Right ventricle myocardium superior (tissue), 1 donor: Measurements from ENCODE around the gene NDUFA1. TPM values are rescaled to one million over a fixed set of nuclear protein-coding genes. Genes with fewer than 3 reads are reported as not detected.
"Not testable (repeated sequence)": the region's sequence is repeated elsewhere in the genome, so short reads cannot be mapped to it uniquely, and the experiment has no call there.

Source experiments
- ATAC-seq: fragments of 200-7000 bp; cut with Tn5 transposase; one replicate; pipeline ENCODE4 v1.9.1; 2020; ENCODE audit warnings: mild to moderate bottlenecking; ENCODE audit not compliant: poor library complexity
- DNase-seq: peaks from one replicate; pipeline ENCODE4 v3.0.0-alpha.2; 2020
- intact Hi-C: fragments of 100-400 bp; cut with DNase I; formaldehyde crosslinking; loops from one replicate; pipeline ENCODE4 v1.11.2; 2022
- total RNA-seq: library from RNA; stranded (reverse); fragmentation: NEBNext Ultra II Directional; extraction: Animal tissue kit (Norgen Biotek cat#: 25700); gene quantifications from one replicate; pipeline ENCODE4 v1.2.1, GENCODE V29; 2021
- donor health status: DM: no; HTN: yes; CAD: no; lungs with severe emphysema.

The NDUFA1 gene
- total RNA-seq, 1 donor from 2014 or later, result 715 TPM

DNA sequence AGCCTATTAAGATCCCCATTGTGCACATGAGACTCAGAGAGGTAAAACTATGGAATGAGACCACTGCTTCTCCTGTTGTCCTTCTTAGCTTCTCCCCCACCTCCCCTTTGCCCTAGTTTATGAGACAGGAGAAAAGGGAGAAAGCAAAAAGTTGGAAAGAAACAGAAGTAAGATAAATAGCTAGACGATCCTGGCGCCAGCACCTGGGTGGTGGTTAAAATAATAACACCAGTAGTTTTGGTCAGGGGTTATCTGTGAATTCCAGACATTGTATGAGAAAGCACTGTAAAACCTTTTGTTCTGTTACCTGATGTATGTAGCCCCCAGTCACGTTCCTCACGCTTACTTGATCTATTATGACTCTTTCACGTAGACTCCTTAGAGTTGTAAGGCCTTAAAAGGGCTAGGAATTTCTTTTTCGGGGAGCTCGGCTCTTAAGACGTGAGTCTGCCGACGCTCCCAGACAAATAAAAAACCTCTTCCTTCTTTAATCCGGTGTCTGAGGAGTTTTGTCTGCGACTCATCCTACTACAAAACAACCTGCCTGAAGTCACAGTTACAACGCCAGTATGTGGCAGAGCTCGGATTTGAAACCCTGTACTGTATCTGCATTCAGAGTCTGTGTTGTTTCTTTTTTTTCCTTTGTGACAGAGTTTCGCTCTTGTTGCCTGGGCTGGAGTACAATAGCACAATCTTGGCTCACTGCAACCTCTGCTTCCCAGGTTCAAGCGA lies 20.5 kb downstream of the NDUFA1 start:
- intact Hi-C loops, result not testable (repeated sequence)

DNA sequence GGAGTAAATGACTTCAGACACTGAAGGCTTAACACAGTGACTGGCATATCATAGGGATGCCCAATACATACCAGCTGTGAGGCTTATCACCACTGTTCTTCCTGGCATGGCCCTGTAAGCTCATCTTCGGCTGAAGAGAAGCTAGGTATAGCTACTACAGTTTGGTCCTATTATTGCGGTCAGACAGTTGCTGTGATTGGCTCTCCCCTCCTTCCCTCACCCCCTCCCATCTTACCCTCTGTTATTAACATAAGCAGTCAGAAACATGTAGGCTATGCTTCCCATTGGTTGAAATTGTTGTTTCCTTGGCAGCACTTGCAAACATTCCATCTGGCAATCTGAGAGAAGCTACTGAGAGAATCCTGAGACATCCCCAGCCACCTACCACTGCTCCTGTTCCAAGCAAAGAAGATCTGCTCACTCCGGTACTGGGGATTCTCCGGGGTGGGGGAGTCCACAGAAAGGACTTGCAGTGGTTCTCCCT lies 24.3 kb downstream of the NDUFA1 start, which contains the start of gene AKAP14:
AKAP14 (plus strand) TSS at position 51 of the 484 bp plus-strand sequence. CDS start 7,331 bp downstream, outside the sequence.
- ATAC-seq (no peak), DNase-seq (no peak)
- intact Hi-C loops, result no loop called here

More for the DNA sequence above, 20.5 kb downstream of the NDUFA1 start:
- DNase-seq, ATAC-seq: not testable (repeated sequence)

- ATAC-seq (no peak), DNase-seq (no peak)
- intact Hi-C loops, result no loop called here
Observed at GRCh38 chrX:119899125-119899524, 27.5 kb downstream of the NDUFA1 start.

DNA sequence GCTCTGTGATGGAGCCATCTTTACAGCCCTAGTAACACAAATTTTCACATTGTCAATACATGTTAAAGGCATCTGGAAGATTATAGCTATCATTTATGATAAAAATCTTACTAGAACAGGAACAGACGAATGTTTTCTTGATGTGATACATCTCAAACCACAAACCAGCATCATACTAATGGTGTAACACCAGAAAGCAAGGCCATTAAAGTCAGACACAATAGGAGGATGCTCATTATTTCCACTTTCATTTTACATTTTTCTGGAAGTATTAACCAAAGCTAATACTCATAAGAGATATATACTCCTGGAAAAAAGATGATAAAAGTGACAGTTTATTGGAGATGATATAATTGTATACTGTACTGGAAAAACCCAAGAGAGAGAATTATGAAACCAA lies 29.3 kb downstream of the NDUFA1 start:
- no peak for DNase-seq
- no peak for ATAC-seq
- intact Hi-C loops, result no loop called here

DNA sequence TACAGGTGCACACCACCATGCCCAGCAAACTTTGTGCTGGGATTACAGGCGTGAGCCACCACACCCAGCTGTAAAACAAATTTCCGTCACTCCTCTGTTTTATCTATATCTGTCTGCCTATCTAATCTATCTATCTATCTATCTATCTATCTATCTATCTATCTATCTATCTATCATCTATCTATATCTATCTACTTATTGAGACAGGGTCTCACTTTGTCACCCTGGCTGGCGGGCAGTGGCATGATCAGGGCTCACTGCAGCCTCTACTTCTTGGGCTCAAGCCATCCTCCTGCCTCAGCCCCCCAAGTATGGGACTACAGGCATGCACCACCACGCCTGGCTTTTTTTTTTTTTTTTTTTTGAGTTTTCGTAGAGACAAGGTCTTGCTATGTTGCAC lies 44.7 kb downstream of the NDUFA1 start:
- no peak for ATAC-seq
- no peak for DNase-seq
- intact Hi-C loops, result no loop called here

DNA sequence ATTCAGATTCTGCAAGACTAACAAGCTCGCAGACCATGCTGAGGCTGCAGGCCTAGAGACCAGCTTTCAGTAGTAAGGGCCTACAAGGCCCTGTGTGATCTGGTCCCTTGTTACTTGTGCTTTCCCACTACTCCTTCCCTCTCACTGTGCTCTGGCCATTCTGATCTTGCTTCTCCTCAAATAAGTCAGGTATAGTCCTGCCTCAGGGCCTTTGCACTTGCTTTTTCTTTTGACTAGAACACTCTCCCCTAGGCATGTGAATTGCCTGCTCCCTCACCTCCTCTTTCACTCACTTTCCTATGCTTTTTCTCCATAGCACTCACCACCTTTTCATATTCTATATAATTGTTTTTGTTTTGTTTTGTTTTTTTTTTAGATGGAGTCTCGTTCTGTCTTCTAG lies 46.2 kb downstream of the NDUFA1 start:
- no peak for DNase-seq
- ATAC-seq, result no peak
- intact Hi-C loops, result no loop called here

DNA sequence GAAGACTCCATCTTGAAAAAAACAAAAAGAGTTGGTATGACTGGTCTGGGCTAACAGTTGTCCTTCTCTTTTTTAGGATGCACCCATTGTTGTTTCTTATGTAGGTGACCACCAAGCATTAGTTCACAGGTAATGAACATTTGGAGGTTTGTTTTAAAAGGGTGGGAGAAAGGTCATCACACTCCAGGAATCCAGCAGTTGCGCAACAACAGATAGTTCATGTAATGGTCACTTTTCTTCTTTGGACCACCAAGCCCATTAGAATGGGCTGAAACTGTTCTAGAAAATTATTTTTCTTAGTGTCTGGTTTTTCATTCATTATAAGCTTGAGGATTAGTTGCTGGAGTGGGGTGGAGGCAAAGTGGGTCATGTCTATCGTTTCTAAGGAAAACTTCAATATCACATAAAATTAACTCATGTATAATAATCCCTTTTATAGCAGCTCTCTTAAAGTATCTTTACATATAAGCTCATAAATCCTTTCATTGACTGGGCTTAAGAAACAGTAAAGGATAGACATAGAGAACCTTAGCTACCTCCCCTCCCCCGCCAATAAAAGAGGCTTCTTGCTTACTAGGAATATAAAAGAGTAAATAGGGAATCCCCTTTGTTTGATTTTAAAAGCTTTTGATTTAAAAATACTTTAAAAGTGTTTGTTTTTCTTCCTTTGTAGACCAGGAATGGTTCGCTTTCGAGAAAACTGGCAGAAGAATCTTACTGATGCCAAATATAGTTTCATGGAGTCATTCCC lies 48.4 kb downstream of the NDUFA1 start:
- ATAC-seq (no peak), DNase-seq (no peak)
- intact Hi-C loops, result no loop called here

GRCh38 chrX:119922391-119922790 lies 50.8 kb downstream of the NDUFA1 start:
- ATAC-seq, DNase-seq, intact Hi-C loops: not testable (repeated sequence)

Other genes with a start within 250 kb of the NDUFA1 start
- gene SEPTIN6, start 178.7 kb upstream of the NDUFA1 start, total RNA-seq, result 6.6 TPM
- 0.51 TPM for gene SOWAHD, start 113.2 kb upstream of the NDUFA1 start, total RNA-seq
- gene RPL39, start 80.2 kb upstream of the NDUFA1 start, total RNA-seq, result 1,035 TPM
- 3.3 TPM for gene UPF3B, start 18.9 kb upstream of the NDUFA1 start, total RNA-seq
- gene RNF113A, start 99 bp upstream of the NDUFA1 start, total RNA-seq, result 9.2 TPM
- not detected for gene AKAP14, start 24.1 kb downstream of the NDUFA1 start, total RNA-seq
- 3.6 TPM for gene NKAP, start 71.9 kb downstream of the NDUFA1 start, total RNA-seq
- not detected for gene RHOXF2B, start 205.9 kb downstream of the NDUFA1 start, total RNA-seq
- not detected for gene RHOXF1, start 244.1 kb downstream of the NDUFA1 start, total RNA-seq